A673 (cell line): ENCODE measurements around the gene SLAMF7. TPM values are rescaled to one million over a fixed set of nuclear protein-coding genes. Genes with fewer than 3 reads are reported as not detected.

Source experiments
- BruUV-seq: library from RNA; stranded (reverse); fragments of 400-500 nt; replicated peaks from 2 replicates; lab custom pipeline; 2021; lab: Mats Ljungman, UMichigan
- CTCF ChIA-PET: fragments of 300-600 bp; sonication (Branson Sonifier 250); formaldehyde crosslinking; loops from one replicate; lab custom pipeline; 2022; ENCODE audit warnings: antibody characterized with exemption; lab: Charles Lee
- POLR2A ChIA-PET: fragments of 300-600 bp; sonication (Branson Sonifier 250); formaldehyde crosslinking; loops from one replicate; lab custom pipeline; 2022; ENCODE audit warnings: antibody characterized with exemption; ENCODE audit not compliant: low non-redundant PET; lab: Charles Lee
- DNase-seq: peaks from one replicate; pipeline ENCODE4 v3.0.0-alpha.2; 2015; ENCODE audit warnings: low spot score
- H3K27ac ChIP-seq: fragments of 200-600 bp; sonication (generic); 2 replicates; pipeline ENCODE4 v1.5.1; 2016; ENCODE audit warnings: mixed run types, low read depth, mild to moderate bottlenecking, mixed read lengths, antibody characterized with exemption, low read length; ENCODE audit not compliant: poor library complexity, severe bottlenecking
- H3K27me3 ChIP-seq: fragments of 200-600 bp; sonication (generic); replicated peaks from 2 replicates; pipeline ENCODE4 v1.6.1; 2017; ENCODE audit warnings: mixed run types, low read depth, mild to moderate bottlenecking, mixed read lengths, antibody characterized with exemption, low read length; ENCODE audit not compliant: insufficient read depth, poor library complexity
- H3K36me3 ChIP-seq: fragments of 200-600 bp; sonication (generic); 2 replicates; pipeline ENCODE4 v1.6.1; 2016; ENCODE audit warnings: mixed run types, mild to moderate bottlenecking, mixed read lengths, antibody characterized with exemption, low read length; ENCODE audit not compliant: insufficient read depth, poor library complexity, severe bottlenecking
- H3K4me1 ChIP-seq: fragments of 200-600 bp; sonication (generic); 2 replicates; pipeline ENCODE4 v1.6.1; 2017; ENCODE audit warnings: mixed run types, mild to moderate bottlenecking, mixed read lengths, antibody characterized with exemption, low read length; ENCODE audit not compliant: insufficient read depth, poor library complexity, severe bottlenecking
- H3K4me3 ChIP-seq: fragments of 200-600 bp; sonication (generic); 2 replicates; pipeline ENCODE4 v1.5.1; 2016; ENCODE audit warnings: low read depth, mixed run types, mild to moderate bottlenecking, mixed read lengths, low read length; ENCODE audit not compliant: poor library complexity, severe bottlenecking
- H3K9me3 ChIP-seq: fragments of 200-600 bp; sonication (generic); 2 replicates; pipeline ENCODE4 v1.6.1; 2016; ENCODE audit warnings: mixed run types, low read depth, mild to moderate bottlenecking, mixed read lengths, antibody characterized with exemption, low read length; ENCODE audit not compliant: poor library complexity, severe bottlenecking
- EZH2 ChIP-seq: fragments of 200-600 bp; sonication (generic); IDR thresholded peaks from 2 replicates; pipeline ENCODE4 v1.6.1; 2017; ENCODE audit warnings: borderline replicate concordance, low read depth, mild to moderate bottlenecking, mixed read lengths, antibody characterized with exemption, low read length; ENCODE audit not compliant: poor library complexity, severe bottlenecking
- intact Hi-C: fragments of 100-400 bp; cut with micrococcal nuclease; formaldehyde crosslinking; loops from one replicate; pipeline ENCODE4 v1.10.0; 2022; ENCODE audit not compliant: unreplicated experiment
- total RNA-seq: library from RNA; stranded (reverse); gene quantifications from 2 replicates; pipeline ENCODE4 v1.2.3, GENCODE V29; 2021
- TF ChIP-seq, protein P1 (sequence below): fragments of 300-800, 200-600 bp; sonication (generic); conservative IDR thresholded peaks from 2 replicates; pipeline ENCODE4 v1.5.1; 2017; ENCODE audit warnings: low read depth, mild to moderate bottlenecking, antibody characterized with exemption, low read length, moderate library complexity, mixed read lengths

SLAMF7 gene
- total RNA-seq, 1 experiment from 2014 or later, result not detected

GRCh38 chr1:160707236-160708064 is 31.6 kb upstream of the SLAMF7 start:
- Histone ChIP-seq H3K27me3 (peaks cover 33% of the 10 kb centered on the region), H3K9me3 (no peaks in the 10 kb centered on the region), H3K27ac (no peak overlapping the region), H3K4me3 (no peak overlapping the region), H3K36me3 (no peaks in the 10 kb centered on the region), H3K4me1 (no peaks in the 10 kb centered on the region)
- BruUV-seq, result no TSS peak
- ChIA-PET POLR2A (no interaction called here), CTCF (no interaction called here)
- TF ChIP-seq, protein P1, sequence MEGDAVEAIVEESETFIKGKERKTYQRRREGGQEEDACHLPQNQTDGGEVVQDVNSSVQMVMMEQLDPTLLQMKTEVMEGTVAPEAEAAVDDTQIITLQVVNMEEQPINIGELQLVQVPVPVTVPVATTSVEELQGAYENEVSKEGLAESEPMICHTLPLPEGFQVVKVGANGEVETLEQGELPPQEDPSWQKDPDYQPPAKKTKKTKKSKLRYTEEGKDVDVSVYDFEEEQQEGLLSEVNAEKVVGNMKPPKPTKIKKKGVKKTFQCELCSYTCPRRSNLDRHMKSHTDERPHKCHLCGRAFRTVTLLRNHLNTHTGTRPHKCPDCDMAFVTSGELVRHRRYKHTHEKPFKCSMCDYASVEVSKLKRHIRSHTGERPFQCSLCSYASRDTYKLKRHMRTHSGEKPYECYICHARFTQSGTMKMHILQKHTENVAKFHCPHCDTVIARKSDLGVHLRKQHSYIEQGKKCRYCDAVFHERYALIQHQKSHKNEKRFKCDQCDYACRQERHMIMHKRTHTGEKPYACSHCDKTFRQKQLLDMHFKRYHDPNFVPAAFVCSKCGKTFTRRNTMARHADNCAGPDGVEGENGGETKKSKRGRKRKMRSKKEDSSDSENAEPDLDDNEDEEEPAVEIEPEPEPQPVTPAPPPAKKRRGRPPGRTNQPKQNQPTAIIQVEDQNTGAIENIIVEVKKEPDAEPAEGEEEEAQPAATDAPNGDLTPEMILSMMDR, result no peak
- no peak for TF ChIP-seq EZH2
- DNase-seq, result no peak
- intact Hi-C loops, result no loop called here

DNA sequence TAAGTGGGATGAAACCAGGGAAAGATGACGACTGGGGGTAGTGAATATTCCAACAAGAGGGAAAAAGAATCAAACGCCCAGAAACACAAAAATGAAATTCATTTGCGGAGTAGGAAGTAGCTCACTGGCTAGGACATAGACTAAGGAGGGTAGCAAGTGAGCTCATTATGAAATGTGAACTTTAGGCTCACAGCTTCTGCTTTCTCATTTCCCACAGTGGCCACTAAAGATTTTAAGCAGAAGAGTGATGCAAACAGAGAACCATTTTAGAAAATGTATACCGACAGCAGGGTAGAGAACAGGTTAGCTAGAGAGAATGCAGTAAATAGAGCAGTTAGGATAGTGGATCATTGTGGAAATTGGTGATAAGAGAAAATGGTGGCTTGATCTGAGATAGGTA is 30.9 kb upstream of the SLAMF7 start:
- Histone ChIP-seq H3K4me3 (no peak overlapping the region), H3K9me3 (no peaks in the 10 kb centered on the region), H3K4me1 (no peaks in the 10 kb centered on the region), H3K27ac (no peak overlapping the region), H3K36me3 (no peaks in the 10 kb centered on the region), H3K27me3 (peaks cover 33% of the 10 kb centered on the region)
- intact Hi-C loops, result no loop called here
- DNase-seq, result no peak
- BruUV-seq, result no TSS peak
- CTCF ChIA-PET, result no interaction called here
- POLR2A ChIA-PET, result no interaction called here
- TF ChIP-seq, protein P1, result no peak
- no peak for TF ChIP-seq EZH2

- no peak for TF ChIP-seq EZH2
- intact Hi-C loops, result no loop called here
- Histone ChIP-seq H3K36me3 (no peaks in the 10 kb centered on the region), H3K4me1 (no peaks in the 10 kb centered on the region), H3K27ac (no peak overlapping the region), H3K4me3 (no peak overlapping the region), H3K27me3 (peaks cover 37% of the 10 kb centered on the region), H3K9me3 (no peaks in the 10 kb centered on the region)
- CTCF ChIA-PET, result no interaction called here
- BruUV-seq, result no TSS peak
- DNase-seq, result no peak
- POLR2A ChIA-PET, result no interaction called here
Observed at GRCh38 chr1:160708801-160709200, 30.2 kb upstream of the SLAMF7 start.

GRCh38 chr1:160709715-160710114 is 29.3 kb upstream of the SLAMF7 start:
- no peak overlapping the region for H3K4me3 ChIP-seq
- peaks cover 31% of the 10 kb centered on the region for H3K27me3 ChIP-seq
- no peak for DNase-seq
- H3K4me1 ChIP-seq, result no peaks in the 10 kb centered on the region
- H3K36me3 ChIP-seq, result no peaks in the 10 kb centered on the region
- no peak overlapping the region for H3K27ac ChIP-seq
- ChIA-PET POLR2A (no interaction called here), CTCF (no interaction called here)
- H3K9me3 ChIP-seq, result no peaks in the 10 kb centered on the region
- no TSS peak for BruUV-seq
- TF ChIP-seq EZH2, result no peak
- TF ChIP-seq, protein P1, result no peak
- intact Hi-C loops, result no loop called here
